ENCODE results near the gene AXDND1.

DNA sequence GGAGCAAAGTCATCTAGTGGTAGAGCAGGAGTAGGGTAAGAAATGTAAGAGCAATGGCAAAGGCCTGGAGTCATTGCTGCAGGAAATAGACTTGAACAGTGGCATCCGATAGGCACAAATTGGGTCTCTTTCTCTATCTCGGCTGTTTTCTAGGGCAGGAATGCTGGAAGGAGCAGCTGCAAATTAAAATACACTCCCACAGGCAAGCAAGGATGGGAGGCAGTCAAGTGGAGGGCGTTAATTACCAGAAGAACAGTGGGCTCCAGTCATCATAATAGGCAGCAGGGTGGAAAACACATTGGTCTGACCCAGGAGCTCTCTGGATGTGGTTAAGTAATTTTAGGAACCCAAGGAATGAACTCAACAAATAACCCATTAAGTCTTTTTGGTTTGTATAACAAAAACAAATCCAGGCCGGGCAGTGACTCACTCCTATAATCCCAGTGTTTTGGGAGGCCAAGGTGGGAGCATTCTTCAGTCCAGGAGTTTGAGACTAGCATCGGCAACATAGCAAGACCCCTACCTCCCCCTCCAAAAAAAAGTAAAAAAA lies 218.1 kb downstream of the AXDND1 start:
- no peak for TF ChIP-seq CTCF (IDR thresholded peaks at IDR 0.05)
- TF ChIP-seq SIN3A (IDR thresholded peaks at IDR 0.05; ENCODE audit: borderline replicate concordance, insufficient read depth, low read depth, low read length) = no peak
- TF ChIP-seq POLR2AphosphoS5 (IDR thresholded peaks at IDR 0.05; ENCODE audit: low read depth, low read length) = no peak
